Thyroid gland (tissue), 4 donors: ENCODE measurements around the gene PHF21B.

Experiments used
- POLR2A ChIP-seq, 2 donors: fragments of 450-650 bp; IDR thresholded peaks; one replicate each; pipeline ENCODE4 v1.6.1; 2017; ENCODE audit warnings: antibody characterized with exemption in 2 of 2, mild to moderate bottlenecking in 2 of 2, moderate library complexity in 1 of 2
- TF ChIP-seq, protein P1 (sequence below), 6 experiments: fragments of 200-600 bp in 3 of 6; fragments of 450-650 bp in 3 of 6; sonication (generic) in 3 of 6; IDR thresholded peaks; one replicate each; pipeline ENCODE4 v1.5.1; 2016 to 2019; ENCODE audit warnings: antibody characterized with exemption in 6 of 6, mild to moderate bottlenecking in 2 of 6, inconsistent platforms in 1 of 6, moderate library complexity in 1 of 6

DNA sequence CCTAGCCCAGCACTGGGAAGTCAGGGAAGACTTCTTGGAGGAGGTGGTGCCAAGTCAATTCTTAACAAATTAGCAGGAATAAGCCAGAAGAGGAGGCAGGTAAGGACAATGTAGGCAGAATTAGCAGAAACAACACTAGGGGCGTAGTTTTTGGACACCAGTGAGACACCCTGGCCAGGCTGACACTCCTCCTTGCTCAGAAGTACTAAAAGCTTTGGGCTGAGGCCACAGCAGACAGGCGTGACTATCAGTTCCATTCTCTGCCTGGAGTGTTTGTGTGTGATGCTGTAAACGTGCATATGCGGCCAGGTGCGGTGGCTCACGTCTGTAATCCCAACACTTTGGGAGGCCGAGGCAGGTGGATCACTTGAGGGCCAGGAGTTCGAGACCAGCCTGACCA, 36.0 kb downstream of the PHF21B start:
- TF ChIP-seq, protein P1, sequence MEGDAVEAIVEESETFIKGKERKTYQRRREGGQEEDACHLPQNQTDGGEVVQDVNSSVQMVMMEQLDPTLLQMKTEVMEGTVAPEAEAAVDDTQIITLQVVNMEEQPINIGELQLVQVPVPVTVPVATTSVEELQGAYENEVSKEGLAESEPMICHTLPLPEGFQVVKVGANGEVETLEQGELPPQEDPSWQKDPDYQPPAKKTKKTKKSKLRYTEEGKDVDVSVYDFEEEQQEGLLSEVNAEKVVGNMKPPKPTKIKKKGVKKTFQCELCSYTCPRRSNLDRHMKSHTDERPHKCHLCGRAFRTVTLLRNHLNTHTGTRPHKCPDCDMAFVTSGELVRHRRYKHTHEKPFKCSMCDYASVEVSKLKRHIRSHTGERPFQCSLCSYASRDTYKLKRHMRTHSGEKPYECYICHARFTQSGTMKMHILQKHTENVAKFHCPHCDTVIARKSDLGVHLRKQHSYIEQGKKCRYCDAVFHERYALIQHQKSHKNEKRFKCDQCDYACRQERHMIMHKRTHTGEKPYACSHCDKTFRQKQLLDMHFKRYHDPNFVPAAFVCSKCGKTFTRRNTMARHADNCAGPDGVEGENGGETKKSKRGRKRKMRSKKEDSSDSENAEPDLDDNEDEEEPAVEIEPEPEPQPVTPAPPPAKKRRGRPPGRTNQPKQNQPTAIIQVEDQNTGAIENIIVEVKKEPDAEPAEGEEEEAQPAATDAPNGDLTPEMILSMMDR (IDR thresholded peaks at IDR 0.05), result no peak
- no peak for TF ChIP-seq POLR2A (IDR thresholded peaks at IDR 0.05)
